Measurements from ENCODE around the gene PARP4. TPM values are rescaled to one million over a fixed set of nuclear protein-coding genes. Genes with fewer than 3 reads are reported as not detected.
A peak's percentile ranks its signal among the peaks of the same experiment; 100 is the strongest.

The PARP4 gene
- total RNA-seq, 1 donor from 2014 or later = 16.2 TPM

GRCh38 chr13:24541127-24541475 is 28.5 kb upstream of the PARP4 start:
- TF ChIP-seq CTCF (IDR thresholded peaks at IDR 0.05; ENCODE audit: partially characterized antibody, unreplicated experiment) = peak; percentile 9
- H3K4me3 Mint-ChIP-seq (ENCODE audit: unreplicated experiment) = no peak overlapping the region
- peaks cover 11% of the 10 kb centered on the region for H3K27me3 Mint-ChIP-seq (ENCODE audit: unreplicated experiment)
- DNase-seq = no peak
- peaks cover 5% of the 10 kb centered on the region for H3K36me3 Mint-ChIP-seq (ENCODE audit: unreplicated experiment)
- no peaks in the 10 kb centered on the region for H3K4me1 Mint-ChIP-seq (ENCODE audit: low read depth, unreplicated experiment)
- peaks cover 8% of the 10 kb centered on the region for H3K9me3 Mint-ChIP-seq (ENCODE audit: unreplicated experiment)
- no peak overlapping the region for H3K27ac Mint-ChIP-seq (ENCODE audit: unreplicated experiment)

GRCh38 chr13:24540236-24541126 is 27.9 kb upstream of the PARP4 start:
- peak; percentile 70 for DNase-seq
- Mint-ChIP-seq H3K4me1 (ENCODE audit: low read depth, unreplicated experiment) (no peaks in the 10 kb centered on the region), H3K9me3 (ENCODE audit: unreplicated experiment) (peaks cover 8% of the 10 kb centered on the region), H3K27me3 (ENCODE audit: unreplicated experiment) (peaks cover 11% of the 10 kb centered on the region), H3K36me3 (ENCODE audit: unreplicated experiment) (peaks cover 5% of the 10 kb centered on the region), H3K27ac (ENCODE audit: unreplicated experiment) (no peak overlapping the region), H3K4me3 (ENCODE audit: unreplicated experiment) (no peak overlapping the region)
- peak; percentile 36 for TF ChIP-seq CTCF (IDR thresholded peaks at IDR 0.05; ENCODE audit: partially characterized antibody, unreplicated experiment)

- Mint-ChIP-seq H3K4me1 (ENCODE audit: low read depth, unreplicated experiment) (no peaks in the 10 kb centered on the region), H3K27ac (ENCODE audit: unreplicated experiment) (no peak overlapping the region), H3K4me3 (ENCODE audit: unreplicated experiment) (no peak overlapping the region), H3K27me3 (ENCODE audit: unreplicated experiment) (peaks cover 11% of the 10 kb centered on the region), H3K36me3 (ENCODE audit: unreplicated experiment) (peaks cover 5% of the 10 kb centered on the region), H3K9me3 (ENCODE audit: unreplicated experiment) (peaks cover 8% of the 10 kb centered on the region)
- TF ChIP-seq CTCF (IDR thresholded peaks at IDR 0.05; ENCODE audit: partially characterized antibody, unreplicated experiment) = no peak
- DNase-seq = no peak
Measured at GRCh38 chr13:24539500-24540165, 27.1 kb upstream of the PARP4 start.

- no peak overlapping the region for H3K27ac Mint-ChIP-seq (ENCODE audit: unreplicated experiment)
Measured at GRCh38 chr13:24529478-24529877, 16.9 kb upstream of the PARP4 start.

More at GRCh38 chr13:24529478-24529877, 16.9 kb upstream of the PARP4 start:
- Mint-ChIP-seq H3K9me3 (ENCODE audit: unreplicated experiment) (no peaks in the 10 kb centered on the region), H3K4me1 (ENCODE audit: low read depth, unreplicated experiment) (no peaks in the 10 kb centered on the region), H3K36me3 (ENCODE audit: unreplicated experiment) (no peaks in the 10 kb centered on the region), H3K27me3 (ENCODE audit: unreplicated experiment) (peaks cover 3% of the 10 kb centered on the region), H3K4me3 (ENCODE audit: unreplicated experiment) (no peak overlapping the region)
- no peak for DNase-seq
- no peak for TF ChIP-seq CTCF (IDR thresholded peaks at IDR 0.05; ENCODE audit: partially characterized antibody, unreplicated experiment)
